Measurements from ENCODE around the gene CPPED1. TPM values are rescaled to one million over a fixed set of nuclear protein-coding genes. Genes with fewer than 3 reads are reported as not detected.

CPPED1 gene
- total RNA-seq, 1 donor, result 21.4 TPM

DNA sequence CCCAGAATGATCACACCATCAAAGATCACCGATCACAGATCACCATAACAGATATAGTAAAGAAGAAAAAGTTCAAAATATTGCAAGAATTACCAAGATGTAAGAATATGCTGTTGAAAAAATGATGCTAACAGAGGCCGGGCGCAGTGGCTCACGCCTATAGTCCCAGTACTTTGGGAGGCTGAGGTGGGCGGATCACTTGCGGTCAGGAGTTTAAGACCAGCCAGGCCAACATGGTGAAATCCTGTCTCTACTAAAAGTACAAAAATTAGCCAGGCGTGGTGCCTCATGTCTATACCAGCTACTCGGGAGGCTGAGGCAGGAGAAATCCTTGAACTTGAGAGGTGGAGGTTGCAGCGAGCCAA lies 53.2 kb downstream of the CPPED1 start:
- H3K4me3 ChIP-seq (ENCODE audit: insufficient read depth, low read length), result no peak overlapping the region

DNA sequence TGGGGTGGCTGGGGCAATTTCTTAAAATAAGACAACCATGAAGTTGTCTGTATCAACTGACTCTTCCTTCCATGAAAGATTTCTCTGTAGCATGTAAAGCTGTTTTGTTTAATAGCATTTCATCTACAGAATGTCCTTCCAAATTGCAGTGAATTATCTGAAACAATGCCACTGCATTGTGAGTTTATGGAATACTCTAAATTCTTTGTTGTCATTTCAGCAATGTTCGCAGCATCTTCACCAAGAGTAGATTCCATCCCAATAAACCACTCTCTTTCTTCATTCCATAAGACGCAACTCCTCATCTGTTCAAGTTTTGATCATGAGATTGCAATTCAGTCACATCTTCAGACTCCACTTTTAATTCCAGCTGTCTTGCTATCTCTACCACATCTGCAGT lies 54.6 kb downstream of the CPPED1 start:
- H3K9me3 ChIP-seq (ENCODE audit: low read depth, low read length), result no peaks in the 10 kb centered on the region
- no peaks in the 10 kb centered on the region for H3K27me3 ChIP-seq (ENCODE audit: insufficient read depth, low read length)
- H3K4me1 ChIP-seq (ENCODE audit: insufficient read depth, low read length), result peaks cover 4% of the 10 kb centered on the region
- peaks cover 3% of the 10 kb centered on the region for H3K79me2 ChIP-seq (ENCODE audit: insufficient read depth, low read length)
- H3K36me3 ChIP-seq (ENCODE audit: insufficient read depth, low read length), result no peaks in the 10 kb centered on the region
- TF ChIP-seq, protein P1, sequence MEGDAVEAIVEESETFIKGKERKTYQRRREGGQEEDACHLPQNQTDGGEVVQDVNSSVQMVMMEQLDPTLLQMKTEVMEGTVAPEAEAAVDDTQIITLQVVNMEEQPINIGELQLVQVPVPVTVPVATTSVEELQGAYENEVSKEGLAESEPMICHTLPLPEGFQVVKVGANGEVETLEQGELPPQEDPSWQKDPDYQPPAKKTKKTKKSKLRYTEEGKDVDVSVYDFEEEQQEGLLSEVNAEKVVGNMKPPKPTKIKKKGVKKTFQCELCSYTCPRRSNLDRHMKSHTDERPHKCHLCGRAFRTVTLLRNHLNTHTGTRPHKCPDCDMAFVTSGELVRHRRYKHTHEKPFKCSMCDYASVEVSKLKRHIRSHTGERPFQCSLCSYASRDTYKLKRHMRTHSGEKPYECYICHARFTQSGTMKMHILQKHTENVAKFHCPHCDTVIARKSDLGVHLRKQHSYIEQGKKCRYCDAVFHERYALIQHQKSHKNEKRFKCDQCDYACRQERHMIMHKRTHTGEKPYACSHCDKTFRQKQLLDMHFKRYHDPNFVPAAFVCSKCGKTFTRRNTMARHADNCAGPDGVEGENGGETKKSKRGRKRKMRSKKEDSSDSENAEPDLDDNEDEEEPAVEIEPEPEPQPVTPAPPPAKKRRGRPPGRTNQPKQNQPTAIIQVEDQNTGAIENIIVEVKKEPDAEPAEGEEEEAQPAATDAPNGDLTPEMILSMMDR (IDR thresholded peaks at IDR 0.05; ENCODE audit: extremely low read depth, low read depth, low read length), result no peak
- H4K20me1 ChIP-seq (ENCODE audit: insufficient read depth, low read length), result no peaks in the 10 kb centered on the region
- no peak overlapping the region for H3K4me2 ChIP-seq (ENCODE audit: insufficient read depth, low read length)
- DNase-seq (ENCODE audit: insufficient read length, low spot score, missing footprints), result no peak
- H2AFZ ChIP-seq (ENCODE audit: low read length), result no peak overlapping the region
- no peak overlapping the region for H3K27ac ChIP-seq (ENCODE audit: low read depth, low read length)
- H3K4me3 ChIP-seq (ENCODE audit: insufficient read depth, low read length), result no peak overlapping the region

More for the DNA sequence above, 53.2 kb downstream of the CPPED1 start:
- DNase-seq (ENCODE audit: insufficient read length, low spot score, missing footprints), result no peak
- TF ChIP-seq, protein P1 (IDR thresholded peaks at IDR 0.05; ENCODE audit: extremely low read depth, low read depth, low read length), result no peak
- H2AFZ ChIP-seq (ENCODE audit: low read length), result no peak overlapping the region
- H4K20me1 ChIP-seq (ENCODE audit: insufficient read depth, low read length), result no peaks in the 10 kb centered on the region
- no peaks in the 10 kb centered on the region for H3K79me2 ChIP-seq (ENCODE audit: insufficient read depth, low read length)
- peaks cover 13% of the 10 kb centered on the region for H3K4me1 ChIP-seq (ENCODE audit: insufficient read depth, low read length)
- H3K27me3 ChIP-seq (ENCODE audit: insufficient read depth, low read length), result no peaks in the 10 kb centered on the region
- no peak overlapping the region for H3K27ac ChIP-seq (ENCODE audit: low read depth, low read length)
- no peak overlapping the region for H3K4me2 ChIP-seq (ENCODE audit: insufficient read depth, low read length)
- no peaks in the 10 kb centered on the region for H3K36me3 ChIP-seq (ENCODE audit: insufficient read depth, low read length)
- H3K9me3 ChIP-seq (ENCODE audit: low read depth, low read length), result no peaks in the 10 kb centered on the region

DNA sequence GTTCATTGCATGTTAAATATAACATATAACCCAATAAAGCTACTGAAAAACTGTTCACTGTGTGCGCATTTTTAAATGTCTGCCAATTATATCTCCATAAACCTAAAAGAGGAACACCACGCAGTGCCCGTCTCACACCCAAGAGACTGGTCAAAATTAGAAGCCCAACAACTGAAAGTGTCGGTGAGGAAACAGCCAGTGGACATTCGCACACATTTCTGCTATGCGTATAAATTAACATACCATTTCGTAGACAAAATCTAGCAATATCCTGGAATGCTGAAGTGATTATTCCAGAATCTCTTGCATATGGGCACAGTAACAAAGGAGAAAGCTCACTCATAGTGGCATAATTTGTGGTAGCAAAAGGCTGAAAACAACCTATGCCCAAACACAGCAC lies 55.9 kb downstream of the CPPED1 start:
- Histone ChIP-seq H3K27me3 (ENCODE audit: insufficient read depth, low read length) (no peaks in the 10 kb centered on the region), H3K4me1 (ENCODE audit: insufficient read depth, low read length) (no peaks in the 10 kb centered on the region), H3K79me2 (ENCODE audit: insufficient read depth, low read length) (peaks cover 3% of the 10 kb centered on the region), H3K36me3 (ENCODE audit: insufficient read depth, low read length) (no peaks in the 10 kb centered on the region), H3K4me2 (ENCODE audit: insufficient read depth, low read length) (no peak overlapping the region), H4K20me1 (ENCODE audit: insufficient read depth, low read length) (peaks cover 2% of the 10 kb centered on the region), H3K4me3 (ENCODE audit: insufficient read depth, low read length) (no peak overlapping the region), H3K9me3 (ENCODE audit: low read depth, low read length) (no peaks in the 10 kb centered on the region), H3K27ac (ENCODE audit: low read depth, low read length) (no peak overlapping the region), H2AFZ (ENCODE audit: low read length) (no peak overlapping the region)
- no peak for DNase-seq (ENCODE audit: insufficient read length, low spot score, missing footprints)
- TF ChIP-seq, protein P1 (IDR thresholded peaks at IDR 0.05; ENCODE audit: extremely low read depth, low read depth, low read length), result no peak

DNA sequence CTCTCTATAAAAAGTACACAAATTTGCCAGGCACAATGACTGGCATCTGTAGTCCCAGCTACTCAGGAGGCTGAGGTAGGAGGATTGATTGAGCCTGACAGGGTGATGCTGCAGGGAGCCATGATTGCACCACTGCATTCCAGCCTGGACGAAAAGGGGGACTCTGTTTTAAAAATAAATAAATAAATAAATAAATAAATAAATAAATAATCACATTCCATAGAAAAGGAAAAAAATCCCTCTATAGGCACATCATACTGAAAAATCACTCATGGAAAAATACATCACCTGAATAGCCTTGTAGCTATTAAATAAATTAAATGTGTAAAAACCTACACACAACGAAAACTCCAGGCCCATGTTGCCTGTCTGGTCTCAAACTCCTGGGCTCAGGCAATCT lies 56.4 kb downstream of the CPPED1 start:
- TF ChIP-seq, protein P1 (IDR thresholded peaks at IDR 0.05; ENCODE audit: extremely low read depth, low read depth, low read length), result no peak
- H3K4me1 ChIP-seq (ENCODE audit: insufficient read depth, low read length), result no peaks in the 10 kb centered on the region
- peaks cover 3% of the 10 kb centered on the region for H3K79me2 ChIP-seq (ENCODE audit: insufficient read depth, low read length)
- H3K27ac ChIP-seq (ENCODE audit: low read depth, low read length), result no peak overlapping the region
- H3K4me3 ChIP-seq (ENCODE audit: insufficient read depth, low read length), result no peak overlapping the region
- no peak for DNase-seq (ENCODE audit: insufficient read length, low spot score, missing footprints)
- no peaks in the 10 kb centered on the region for H3K36me3 ChIP-seq (ENCODE audit: insufficient read depth, low read length)
- peaks cover 2% of the 10 kb centered on the region for H4K20me1 ChIP-seq (ENCODE audit: insufficient read depth, low read length)
- no peaks in the 10 kb centered on the region for H3K27me3 ChIP-seq (ENCODE audit: insufficient read depth, low read length)
- H3K9me3 ChIP-seq (ENCODE audit: low read depth, low read length), result no peaks in the 10 kb centered on the region
- H3K4me2 ChIP-seq (ENCODE audit: insufficient read depth, low read length), result no peak overlapping the region
- H2AFZ ChIP-seq (ENCODE audit: low read length), result no peak overlapping the region
